HepG2 (cell line): ENCODE measurements around the gene CFAP92. TPM values are rescaled to one million over a fixed set of nuclear protein-coding genes. Genes with fewer than 3 reads are reported as not detected.

Experiments used
- ATAC-seq: fragments of 200-7000 bp; cut with Tn5 transposase; 3 replicates; pipeline ENCODE4 v1.9.1; 2020; ENCODE audit warnings: mild to moderate bottlenecking, moderate library complexity
- BruUV-seq: library from RNA; stranded (reverse); fragments of 400-500 nt; replicated peaks from 2 replicates; lab custom pipeline; 2021; lab: Mats Ljungman, UMichigan
- CTCF ChIA-PET: fragments of 300-600 bp; formaldehyde crosslinking; extraction: SDS; loops from one replicate; lab custom pipeline; 2021; ENCODE audit warnings: low total read pairs, inconsistent platforms, low intra/inter-chr PET ratio; lab: Yijun Ruan, JAX
- POLR2A ChIA-PET: fragments of 350-600 bp; sonication (Branson Sonifier 250); formaldehyde crosslinking; loops from one replicate; lab custom pipeline; 2020; ENCODE audit warnings: antibody characterized with exemption, inconsistent platforms; lab: Yijun Ruan, JAX
- DNase-seq: peaks from one replicate; pipeline ENCODE4 v3.0.0-alpha.2; 2015; ENCODE audit warnings: low spot score
- FAIRE-seq: peaks from 3 replicates; lab custom pipeline; 2011; peaks lifted over from hg19 to GRCh38; lab: Jason Lieb, UNC
- H2AFZ ChIP-seq: one replicate; pipeline ENCODE4 v1.6.1; 2011; ENCODE audit warnings: low read length, inconsistent platforms
- H3K27ac ChIP-seq: fragments of 300-600 bp; 3 replicates; pipeline ENCODE4 v1.8.0; 2011; ENCODE audit warnings: mixed run types, mild to moderate bottlenecking, mixed read lengths, low read length, inconsistent platforms; ENCODE audit not compliant: insufficient read depth; ENCODE audit errors: extremely low read length
- H3K27me3 ChIP-seq, 2 experiments: fragments of 200-600 bp in 1 of 2; 2 replicates in 1 of 2; 3 replicates in 1 of 2; pipeline versions ENCODE4 v1.6.0 to v1.8.0; 2011; ENCODE audit warnings: low read length in 2 of 2, mild to moderate bottlenecking in 2 of 2, moderate library complexity in 2 of 2, inconsistent platforms in 1 of 2; ENCODE audit not compliant: insufficient read depth in 2 of 2, control insufficient read depth in 1 of 2
- H3K36me3 ChIP-seq, 2 experiments: fragments of 200-600 bp in 1 of 2; replicated peaks in 1 of 2; 2 replicates in 1 of 2; 3 replicates in 1 of 2; pipeline versions ENCODE4 v1.5.1 to v1.8.0; 2011; ENCODE audit warnings: low read length in 2 of 2, inconsistent platforms in 1 of 2; ENCODE audit not compliant: insufficient read depth in 2 of 2, control insufficient read depth in 1 of 2
- H3K4me1 ChIP-seq: 2 replicates; pipeline ENCODE4 v1.5.1; 2012; ENCODE audit warnings: low read length, inconsistent platforms; ENCODE audit not compliant: insufficient read depth
- H3K4me2 ChIP-seq: 2 replicates; pipeline ENCODE4 v1.6.0; 2011; ENCODE audit warnings: low read depth, low read length, inconsistent platforms
- H3K4me3 ChIP-seq, 3 experiments: fragments of 200-600 bp in 1 of 3; sonication (generic), shearing (Covaris generic) in 1 of 3; replicated peaks in 1 of 3; 2 replicates each; pipeline ENCODE4 v1.5.1; 2011 to 2016; ENCODE audit warnings: low read length in 3 of 3, inconsistent platforms in 2 of 3, low read depth in 2 of 3, mild to moderate bottlenecking in 2 of 3, control low read depth in 1 of 3, mixed read lengths in 1 of 3; ENCODE audit not compliant: insufficient read depth in 1 of 3
- H3K79me2 ChIP-seq: one replicate; pipeline ENCODE4 v1.6.1; 2011; ENCODE audit warnings: low read length, inconsistent platforms; ENCODE audit not compliant: insufficient read depth
- H3K9ac ChIP-seq: 2 replicates; pipeline ENCODE4 v1.6.0; 2011; ENCODE audit warnings: mild to moderate bottlenecking, low read depth, low read length, inconsistent platforms; ENCODE audit not compliant: insufficient read depth
- H3K9me3 ChIP-seq: 2 replicates; pipeline ENCODE4 v1.5.1; 2012; ENCODE audit warnings: mild to moderate bottlenecking, low read length
- H4K20me1 ChIP-seq: 2 replicates; pipeline ENCODE4 v1.6.0; 2011; ENCODE audit warnings: inconsistent platforms, mild to moderate bottlenecking, low read length, moderate library complexity; ENCODE audit not compliant: insufficient read depth
- CBX2 ChIP-seq, 2 experiments: fragments of 200-600 bp in 1 of 2; sonication (generic); formaldehyde crosslinking in 1 of 2; IDR thresholded peaks; 2 replicates each; pipeline versions ENCODE4 v1.7.0 to v1.8.1; 2018 to 2022; ENCODE audit warnings: low read depth in 2 of 2, low read length in 1 of 2, mild to moderate bottlenecking in 1 of 2, missing genetic modification reagents in 1 of 2
- CREM ChIP-seq, 2 experiments: sonication (generic) in 1 of 2; formaldehyde crosslinking in 1 of 2; IDR thresholded peaks; 2 replicates each; pipeline versions ENCODE4 v1.4.0 to v1.6.1; 2016 to 2020; ENCODE audit warnings: antibody characterized with exemption in 1 of 2, mild to moderate bottlenecking in 1 of 2, missing genetic modification reagents in 1 of 2
- GLI4 ChIP-seq: sonication (generic); formaldehyde crosslinking; IDR thresholded peaks from 2 replicates; pipeline ENCODE4 v1.5.1; 2020; ENCODE audit warnings: missing genetic modification reagents, mild to moderate bottlenecking, moderate library complexity, borderline replicate concordance
- HNF4A ChIP-seq: sonication (generic); formaldehyde crosslinking; IDR thresholded peaks from 2 replicates; pipeline ENCODE4 v1.4.0; 2020; ENCODE audit warnings: missing genetic modification reagents
- KLF6 ChIP-seq: IDR thresholded peaks from 2 replicates; pipeline ENCODE4 v1.8.0; 2016; ENCODE audit warnings: missing biosample characterization, missing genetic modification reagents
- MEIS2 ChIP-seq: sonication (generic); formaldehyde crosslinking; IDR thresholded peaks from 2 replicates; pipeline ENCODE4 v1.9.0; 2021; ENCODE audit warnings: mild to moderate bottlenecking, missing genetic modification reagents
- RAD21 ChIP-seq: fragments of 450-650 bp; formaldehyde crosslinking; IDR thresholded peaks from 2 replicates; pipeline ENCODE4 v1.5.0; 2020; ENCODE audit warnings: mild to moderate bottlenecking
- SMC3 ChIP-seq: IDR thresholded peaks from 2 replicates; pipeline ENCODE4 v1.6.1; 2011; ENCODE audit warnings: low read length, improper control_type of control experiment
- SYNCRIP ChIP-seq: fragments of 200-400 bp; formaldehyde crosslinking; IDR thresholded peaks from 2 replicates; pipeline ENCODE4 v1.6.1; 2018; ENCODE audit warnings: mild to moderate bottlenecking, low read depth, low read length; ENCODE audit not compliant: insufficient read depth
- ZBTB8A ChIP-seq: sonication (generic); formaldehyde crosslinking; IDR thresholded peaks from 2 replicates; pipeline ENCODE4 v1.4.0; 2020; ENCODE audit warnings: mild to moderate bottlenecking, low read depth, missing genetic modification reagents, borderline replicate concordance
- ZFP1 ChIP-seq: IDR thresholded peaks from 2 replicates; pipeline ENCODE4 v1.6.1; 2016
- ZNF546 ChIP-seq: sonication (generic); formaldehyde crosslinking; conservative IDR thresholded peaks from 2 replicates; pipeline ENCODE4 v1.8.1; 2023; ENCODE audit warnings: mild to moderate bottlenecking, missing genetic modification reagents
- ZNF782 ChIP-seq: sonication (generic); formaldehyde crosslinking; IDR thresholded peaks from 2 replicates; pipeline ENCODE4 v1.4.0; 2020; ENCODE audit warnings: missing genetic modification reagents, mild to moderate bottlenecking, borderline replicate concordance
- ZNF790 ChIP-seq: sonication (generic); formaldehyde crosslinking; IDR thresholded peaks from 2 replicates; pipeline ENCODE4 v1.8.0; 2022; ENCODE audit warnings: missing genetic modification reagents, mild to moderate bottlenecking, borderline replicate concordance
- WGBS: methylation state at CpG from one replicate; pipeline ENCODE4 v1.1.6; 2017; ENCODE audit warnings: low lambda C conversion rate; 5-methylcytosine and 5-hydroxymethylcytosine counted together
- in situ Hi-C: cut with HindIII; loops from 2 replicates; pipeline ENCODE4 v1.10.0; 2017; ENCODE audit warnings: low pct_unique_long_range_greater_than_20kb; ENCODE audit not compliant: extremely low pct_ligation_motif_present
- intact Hi-C: fragments of 100-400 bp; cut with micrococcal nuclease; formaldehyde crosslinking; loops from one replicate; pipeline ENCODE4 v1.10.0; 2022; ENCODE audit not compliant: unreplicated experiment
- polyA plus RNA-seq, 8 experiments: library from polyadenylated mRNA; depleted of rRNA in 3 of 8; stranded (reverse) in 7 of 8; unstranded in 1 of 8; fragments of >200 nt; fragmentation: Illumina TruSeq in 4 of 8; extraction: Trizol in 4 of 8; gene quantifications; 2 replicates each; pipeline versions ENCODE4 v1.2.1 to v1.2.3, GENCODE V29; 2011 to 2016; ENCODE audit warnings: low read depth in 4 of 8, missing spikeins in 1 of 8, mixed read lengths in 1 of 8; ENCODE audit not compliant: insufficient read depth in 1 of 8
- total RNA-seq, 5 experiments: library from RNA; depleted of rRNA; stranded (reverse); fragments of >200 nt; fragmentation: Illumina TruSeq; extraction: Trizol; gene quantifications; 2 replicates each; pipeline ENCODE4 v1.2.3, GENCODE V29; 2016; ENCODE audit warnings: low read depth in 1 of 5
- TF ChIP-seq, protein P1 (sequence below): sonication (generic); formaldehyde crosslinking; IDR thresholded peaks from 2 replicates; pipeline ENCODE4 v1.4.0; 2020; ENCODE audit warnings: missing genetic modification reagents, borderline replicate concordance
- TF ChIP-seq, protein P2 (sequence below): sonication (generic); formaldehyde crosslinking; IDR thresholded peaks from 2 replicates; pipeline ENCODE4 v1.4.0; 2020; ENCODE audit warnings: low read depth, mild to moderate bottlenecking, missing genetic modification reagents
- TF ChIP-seq, protein P3 (sequence below): sonication (generic); formaldehyde crosslinking; IDR thresholded peaks from 2 replicates; pipeline ENCODE4 v1.8.1; 2023; ENCODE audit warnings: mild to moderate bottlenecking, moderate library complexity, missing genetic modification reagents
- TF ChIP-seq, protein P4 (sequence below): sonication (generic); formaldehyde crosslinking; IDR thresholded peaks from 2 replicates; pipeline ENCODE4 v1.5.0; 2020; ENCODE audit warnings: mild to moderate bottlenecking, missing genetic modification reagents

The CFAP92 gene
- total and polyA plus RNA-seq, 2 of the 13 experiments (the other 11 are each of a cell fraction or from before 2014, with no cell fraction given), result 0.18 to 0.46 TPM

DNA sequence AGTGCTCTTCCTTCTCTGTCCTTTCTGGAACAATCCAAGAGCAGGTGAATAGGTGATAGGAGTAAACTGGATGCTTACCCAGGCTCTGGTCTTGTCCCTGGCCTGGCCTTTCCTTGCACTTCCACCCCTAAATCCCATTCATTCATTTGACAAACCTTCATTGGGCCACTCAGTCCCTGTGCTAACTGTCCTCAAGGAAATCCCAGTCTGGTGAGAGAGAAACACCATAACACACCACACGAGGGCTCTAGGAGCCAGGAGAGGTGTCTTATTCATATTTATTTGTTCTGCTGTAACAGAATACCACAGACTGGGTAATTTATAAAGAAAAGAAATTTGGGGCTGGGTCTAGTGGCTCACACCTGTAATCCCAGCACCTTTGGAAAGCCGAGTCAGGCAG lies 30.0 kb upstream of the CFAP92 start:
- H3K27ac ChIP-seq, result no peak overlapping the region
- TF ChIP-seq ZFP1 (CRISPR knock-in tag) (no peak), CREM (IDR thresholded peaks at IDR 0.05) (no peak), CREM (CRISPR knock-in tag; IDR thresholded peaks at IDR 0.05) (no peak), HNF4A (CRISPR knock-in tag) (no peak), CBX2 (IDR thresholded peaks at IDR 0.05; ENCODE audit: low read depth, low read length) (no peak), CBX2 (CRISPR knock-in tag; IDR thresholded peaks at IDR 0.05; ENCODE audit: low read depth) (no peak), RAD21 (peak; percentile 40; the same call in 1 of the 2 replicates), ZNF782 (CRISPR knock-in tag) (no peak), GLI4 (CRISPR knock-in tag) (no peak), SMC3 (peak; percentile 55; the same call in 1 of the 2 replicates), ZNF790 (CRISPR knock-in tag) (no peak), ZBTB8A (no peak), MEIS2 (CRISPR knock-in tag) (no peak), ZNF546 (CRISPR knock-in tag) (no peak), SYNCRIP (no peak), KLF6 (CRISPR knock-in tag) (no peak)
- TF ChIP-seq, protein P1, sequence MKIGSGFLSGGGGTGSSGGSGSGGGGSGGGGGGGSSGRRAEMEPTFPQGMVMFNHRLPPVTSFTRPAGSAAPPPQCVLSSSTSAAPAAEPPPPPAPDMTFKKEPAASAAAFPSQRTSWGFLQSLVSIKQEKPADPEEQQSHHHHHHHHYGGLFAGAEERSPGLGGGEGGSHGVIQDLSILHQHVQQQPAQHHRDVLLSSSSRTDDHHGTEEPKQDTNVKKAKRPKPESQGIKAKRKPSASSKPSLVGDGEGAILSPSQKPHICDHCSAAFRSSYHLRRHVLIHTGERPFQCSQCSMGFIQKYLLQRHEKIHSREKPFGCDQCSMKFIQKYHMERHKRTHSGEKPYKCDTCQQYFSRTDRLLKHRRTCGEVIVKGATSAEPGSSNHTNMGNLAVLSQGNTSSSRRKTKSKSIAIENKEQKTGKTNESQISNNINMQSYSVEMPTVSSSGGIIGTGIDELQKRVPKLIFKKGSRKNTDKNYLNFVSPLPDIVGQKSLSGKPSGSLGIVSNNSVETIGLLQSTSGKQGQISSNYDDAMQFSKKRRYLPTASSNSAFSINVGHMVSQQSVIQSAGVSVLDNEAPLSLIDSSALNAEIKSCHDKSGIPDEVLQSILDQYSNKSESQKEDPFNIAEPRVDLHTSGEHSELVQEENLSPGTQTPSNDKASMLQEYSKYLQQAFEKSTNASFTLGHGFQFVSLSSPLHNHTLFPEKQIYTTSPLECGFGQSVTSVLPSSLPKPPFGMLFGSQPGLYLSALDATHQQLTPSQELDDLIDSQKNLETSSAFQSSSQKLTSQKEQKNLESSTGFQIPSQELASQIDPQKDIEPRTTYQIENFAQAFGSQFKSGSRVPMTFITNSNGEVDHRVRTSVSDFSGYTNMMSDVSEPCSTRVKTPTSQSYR (CRISPR knock-in tag), result no peak
- TF ChIP-seq, protein P2, sequence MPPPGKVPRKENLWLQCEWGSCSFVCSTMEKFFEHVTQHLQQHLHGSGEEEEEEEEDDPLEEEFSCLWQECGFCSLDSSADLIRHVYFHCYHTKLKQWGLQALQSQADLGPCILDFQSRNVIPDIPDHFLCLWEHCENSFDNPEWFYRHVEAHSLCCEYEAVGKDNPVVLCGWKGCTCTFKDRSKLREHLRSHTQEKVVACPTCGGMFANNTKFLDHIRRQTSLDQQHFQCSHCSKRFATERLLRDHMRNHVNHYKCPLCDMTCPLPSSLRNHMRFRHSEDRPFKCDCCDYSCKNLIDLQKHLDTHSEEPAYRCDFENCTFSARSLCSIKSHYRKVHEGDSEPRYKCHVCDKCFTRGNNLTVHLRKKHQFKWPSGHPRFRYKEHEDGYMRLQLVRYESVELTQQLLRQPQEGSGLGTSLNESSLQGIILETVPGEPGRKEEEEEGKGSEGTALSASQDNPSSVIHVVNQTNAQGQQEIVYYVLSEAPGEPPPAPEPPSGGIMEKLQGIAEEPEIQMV, result no peak
- TF ChIP-seq, protein P3, sequence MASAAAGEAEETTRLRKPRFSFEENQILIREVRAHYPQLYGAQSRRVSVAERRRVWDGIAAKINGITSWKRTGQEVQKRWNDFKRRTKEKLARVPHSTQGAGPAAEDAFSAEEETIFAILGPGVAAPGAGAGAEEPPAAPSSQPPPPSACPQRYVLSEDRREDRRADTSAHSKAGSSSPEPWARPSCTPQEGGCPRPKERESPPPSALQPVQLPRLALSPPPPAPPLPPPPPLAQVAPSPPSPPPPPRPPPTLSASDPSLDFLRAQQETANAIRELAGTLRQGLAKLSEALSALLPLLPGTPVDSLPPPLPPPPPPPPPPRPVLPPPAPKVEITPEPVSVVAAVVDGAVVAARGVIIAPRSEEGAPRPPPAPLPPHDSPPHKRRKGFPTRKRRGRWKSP (CRISPR knock-in tag), result no peak
- TF ChIP-seq, protein P4, sequence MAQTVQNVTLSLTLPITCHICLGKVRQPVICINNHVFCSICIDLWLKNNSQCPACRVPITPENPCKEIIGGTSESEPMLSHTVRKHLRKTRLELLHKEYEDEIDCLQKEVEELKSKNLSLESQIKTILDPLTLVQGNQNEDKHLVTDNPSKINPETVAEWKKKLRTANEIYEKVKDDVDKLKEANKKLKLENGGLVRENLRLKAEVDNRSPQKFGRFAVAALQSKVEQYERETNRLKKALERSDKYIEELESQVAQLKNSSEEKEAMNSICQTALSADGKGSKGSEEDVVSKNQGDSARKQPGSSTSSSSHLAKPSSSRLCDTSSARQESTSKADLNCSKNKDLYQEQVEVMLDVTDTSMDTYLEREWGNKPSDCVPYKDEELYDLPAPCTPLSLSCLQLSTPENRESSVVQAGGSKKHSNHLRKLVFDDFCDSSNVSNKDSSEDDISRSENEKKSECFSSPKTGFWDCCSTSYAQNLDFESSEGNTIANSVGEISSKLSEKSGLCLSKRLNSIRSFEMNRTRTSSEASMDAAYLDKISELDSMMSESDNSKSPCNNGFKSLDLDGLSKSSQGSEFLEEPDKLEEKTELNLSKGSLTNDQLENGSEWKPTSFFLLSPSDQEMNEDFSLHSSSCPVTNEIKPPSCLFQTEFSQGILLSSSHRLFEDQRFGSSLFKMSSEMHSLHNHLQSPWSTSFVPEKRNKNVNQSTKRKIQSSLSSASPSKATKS (CRISPR knock-in tag), result no peak

More for the DNA sequence above, 30.0 kb upstream of the CFAP92 start:
- WGBS, result 0% methylated on average over 2 of the region's 2 CpGs
- H3K4me1 ChIP-seq, result peaks cover 15% of the 10 kb centered on the region
- no peaks in the 10 kb centered on the region for H4K20me1 ChIP-seq
- DNase-seq, result no peak
- peak; percentile 42; the same call in 2 of the 3 replicates for ATAC-seq
- intact Hi-C loops, result no loop called here
- no peak overlapping the region for H3K4me2 ChIP-seq
- in situ Hi-C loops, result no loop called here
- BruUV-seq, result no TSS peak
- no peak overlapping the region for H3K4me3 ChIP-seq
- peak; percentile 18 for FAIRE-seq
- peaks cover 0 to 32% of the 10 kb centered on the region in 2 experiments; a peak in 3 of 5 replicates for H3K27me3 ChIP-seq
- H3K79me2 ChIP-seq, result no peaks in the 10 kb centered on the region
- no peak overlapping the region for H2AFZ ChIP-seq
- no peaks in the 10 kb centered on the region for H3K36me3 ChIP-seq
- no peak overlapping the region for H3K9ac ChIP-seq
- H3K9me3 ChIP-seq, result no peaks in the 10 kb centered on the region
- POLR2A ChIA-PET, result no interaction called here
- CTCF ChIA-PET, result no interaction called here
